ENCODE data around the gene CCDC158. TPM values are rescaled to one million over a fixed set of nuclear protein-coding genes. Genes with fewer than 3 reads are reported as not detected.

The CCDC158 gene
- total and polyA plus RNA-seq, 2 of the 4 experiments (the other 2 are of a cell fraction), result not detected

DNA sequence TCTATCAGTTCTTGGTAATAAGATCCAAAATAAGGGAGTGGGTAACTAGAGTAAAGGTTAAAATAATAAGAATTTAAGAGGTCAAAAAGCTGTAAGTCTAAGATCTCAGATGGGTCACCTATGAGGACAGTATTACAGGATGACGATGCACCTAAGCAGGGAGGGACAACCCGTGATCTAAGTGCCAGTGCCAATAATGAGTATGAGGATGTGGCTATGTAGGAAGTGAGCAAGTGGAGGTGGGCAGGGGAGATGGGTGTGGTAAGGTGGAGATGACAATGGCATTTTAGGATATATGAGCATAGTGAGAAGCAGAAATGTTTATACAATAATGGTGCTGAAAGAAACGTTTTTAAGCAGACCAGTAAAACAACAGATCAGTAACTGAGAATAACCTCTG is 19.3 kb downstream of the CCDC158 start:
- POLR2A ChIA-PET (ENCODE audit: unreplicated experiment), result no interaction called here
- H2BK120ac ChIP-seq (ENCODE audit: low read depth, low read length), result no peak overlapping the region
- no peak overlapping the region for H3K4ac ChIP-seq (ENCODE audit: low read depth, low read length)
- no peak overlapping the region for H3K4me2 ChIP-seq (ENCODE audit: low read depth, low read length)
- ATAC-seq (ENCODE audit: low read depth) (no peak), DNase-seq (no peak)
- H3K9me1 ChIP-seq (ENCODE audit: insufficient read depth, low read length), result no peaks in the 10 kb centered on the region
- H4K91ac ChIP-seq (ENCODE audit: insufficient read depth, low read depth, low read length), result no peak overlapping the region
- dilution Hi-C loops (cut with HindIII; ENCODE audit: low sequenced_read_pairs, unreplicated experiment) (no loop called here), intact Hi-C loops (cut with micrococcal nuclease) (no loop called here), in situ Hi-C loops (cut with MboI; ENCODE audit: low sequenced_read_pairs) (no loop called here)
- H4K8ac ChIP-seq (ENCODE audit: low read depth in 2 of 2, low read length in 2 of 2), result no peak overlapping the region
- H2AK9ac ChIP-seq (replicated peaks; ENCODE audit: low read depth, low read length, poor library complexity), result no peak overlapping the region
- no peak overlapping the region for H2AK5ac ChIP-seq (ENCODE audit: low read depth, low read length)
- H3K14ac ChIP-seq (replicated peaks; ENCODE audit: low read depth, low read length), result no peak overlapping the region
- no peak overlapping the region for H3K9ac ChIP-seq (ENCODE audit: low read depth, low read length)
- CTCF ChIA-PET, result no interaction called here
- H4K5ac ChIP-seq (ENCODE audit: low read depth, low read length), result no peak overlapping the region
- no peaks in the 10 kb centered on the region for H3K36me3 ChIP-seq (ENCODE audit: control insufficient read depth, insufficient read depth, low read length)
- H3K18ac ChIP-seq (ENCODE audit: low read depth, low read length), result no peak overlapping the region
- H4K20me1 ChIP-seq (ENCODE audit: insufficient read depth, low read length), result no peaks in the 10 kb centered on the region
- no peak overlapping the region for H3K27ac ChIP-seq (ENCODE audit: insufficient read depth, low read length)
- H2BK5ac ChIP-seq (ENCODE audit: low read depth, low read length, poor library complexity, severe bottlenecking), result no peak overlapping the region
- H3K56ac ChIP-seq (ENCODE audit: extremely low read depth, insufficient read depth, low read length), result no peak overlapping the region
- H2AFZ ChIP-seq (replicated peaks; ENCODE audit: low read length, poor library complexity), result no peak overlapping the region
- BruUV-seq (replicated peaks), result no TSS peak
- peaks cover 19% of the 10 kb centered on the region for H3K27me3 ChIP-seq (ENCODE audit: control insufficient read depth, insufficient read depth, low read length)
- H3K4me3 ChIP-seq (ENCODE audit: insufficient read depth, low read depth, low read length), result no peak overlapping the region
- no peak for TF ChIP-seq MAZ (IDR thresholded peaks at IDR 0.05; ENCODE audit: borderline replicate concordance, low read depth, low read length)
- TF ChIP-seq, protein P1, sequence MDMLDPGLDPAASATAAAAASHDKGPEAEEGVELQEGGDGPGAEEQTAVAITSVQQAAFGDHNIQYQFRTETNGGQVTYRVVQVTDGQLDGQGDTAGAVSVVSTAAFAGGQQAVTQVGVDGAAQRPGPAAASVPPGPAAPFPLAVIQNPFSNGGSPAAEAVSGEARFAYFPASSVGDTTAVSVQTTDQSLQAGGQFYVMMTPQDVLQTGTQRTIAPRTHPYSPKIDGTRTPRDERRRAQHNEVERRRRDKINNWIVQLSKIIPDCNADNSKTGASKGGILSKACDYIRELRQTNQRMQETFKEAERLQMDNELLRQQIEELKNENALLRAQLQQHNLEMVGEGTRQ (IDR thresholded peaks at IDR 0.05; ENCODE audit: low read depth, low read length), result no peak
- TF ChIP-seq, protein P2, sequence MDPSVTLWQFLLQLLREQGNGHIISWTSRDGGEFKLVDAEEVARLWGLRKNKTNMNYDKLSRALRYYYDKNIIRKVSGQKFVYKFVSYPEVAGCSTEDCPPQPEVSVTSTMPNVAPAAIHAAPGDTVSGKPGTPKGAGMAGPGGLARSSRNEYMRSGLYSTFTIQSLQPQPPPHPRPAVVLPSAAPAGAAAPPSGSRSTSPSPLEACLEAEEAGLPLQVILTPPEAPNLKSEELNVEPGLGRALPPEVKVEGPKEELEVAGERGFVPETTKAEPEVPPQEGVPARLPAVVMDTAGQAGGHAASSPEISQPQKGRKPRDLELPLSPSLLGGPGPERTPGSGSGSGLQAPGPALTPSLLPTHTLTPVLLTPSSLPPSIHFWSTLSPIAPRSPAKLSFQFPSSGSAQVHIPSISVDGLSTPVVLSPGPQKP (IDR thresholded peaks at IDR 0.05; ENCODE audit: borderline replicate concordance, low read depth, low read length), result no peak
- no peak for TF ChIP-seq FOS (IDR thresholded peaks at IDR 0.05; ENCODE audit: low read depth, low read length)
- TF ChIP-seq RAD21 (IDR thresholded peaks at IDR 0.05; ENCODE audit: low read length), result no peak
- no peak for TF ChIP-seq CHD1 (IDR thresholded peaks at IDR 0.05; ENCODE audit: low read depth, low read length)
- TF ChIP-seq SMC3 (IDR thresholded peaks at IDR 0.05; ENCODE audit: low read depth, low read length), result no peak
- no peak for TF ChIP-seq CEBPB (IDR thresholded peaks at IDR 0.05; ENCODE audit: low read depth, low read length)
- no peak for TF ChIP-seq MXI1 (IDR thresholded peaks at IDR 0.05; ENCODE audit: borderline replicate concordance, low read depth, low read length)
- no peak for TF ChIP-seq RCOR1 (IDR thresholded peaks at IDR 0.05; ENCODE audit: insufficient replicate concordance, low read length)
- TF ChIP-seq RFX5 (IDR thresholded peaks at IDR 0.05; ENCODE audit: low read depth, low read length), result no peak
- H3K4me1 ChIP-seq (ENCODE audit: control insufficient read depth, insufficient read depth, low read length), result no peaks in the 10 kb centered on the region
- H3K79me1 ChIP-seq (ENCODE audit: low read depth in 1 of 2, low read length in 2 of 2), result no peaks in the 10 kb centered on the region
- no peak overlapping the region for H2BK15ac ChIP-seq (ENCODE audit: low read depth, low read length)
- H3K23ac ChIP-seq (ENCODE audit: low read depth, low read length), result no peak overlapping the region
- WGBS, 2 experiments (ENCODE audit: extremely low coverage in 2 of 2, insufficient read length in 1 of 2), result 84% methylated on average over 2 of the region's 3 CpGs; no CpG with 5 or more reads in 1 of the 2 experiments
- no peak overlapping the region for H2BK20ac ChIP-seq (ENCODE audit: low read depth, low read length)
- no peaks in the 10 kb centered on the region for H3K9me3 ChIP-seq (ENCODE audit: control insufficient read depth, insufficient read depth, low read length)
